WTC11 (cell line): ENCODE results near the gene TNFAIP8L3. TPM values are rescaled to one million over a fixed set of nuclear protein-coding genes. Genes with fewer than 3 reads are reported as not detected.

ENCODE experiments used
- ATAC-seq: fragments of 200-7000 bp; cut with Tn5 transposase; 2 replicates; pipeline ENCODE4 v1.10.0; 2021; ENCODE audit warnings: mild to moderate bottlenecking, moderate library complexity
- CTCF ChIA-PET: fragments of 300-600 bp; sonication (Branson Sonifier 250); formaldehyde crosslinking; loops from one replicate; lab custom pipeline; 2021; ENCODE audit warnings: antibody characterized with exemption; lab: Charles Lee
- POLR2A ChIA-PET: fragments of 350-600 bp; sonication (Branson Sonifier 250); formaldehyde crosslinking; loops from one replicate; lab custom pipeline; 2021; ENCODE audit warnings: antibody characterized with exemption; lab: Charles Lee
- DNase-seq: peaks from one replicate; pipeline ENCODE4 v3.0.0; 2021; ENCODE audit warnings: low spot score
- H3K27ac Mint-ChIP-seq: 2 replicates; pipeline ENCODE4 v1.8.0; 2021; ENCODE audit warnings: mixed read lengths
- H3K27me3 Mint-ChIP-seq: 2 replicates; pipeline ENCODE4 v1.8.0; 2021; ENCODE audit warnings: low read depth, mild to moderate bottlenecking, moderate library complexity, mixed read lengths
- H3K36me3 Mint-ChIP-seq: 2 replicates; pipeline ENCODE4 v1.8.0; 2021; ENCODE audit warnings: mixed read lengths
- H3K4me1 Mint-ChIP-seq: 2 replicates; pipeline ENCODE4 v1.8.0; 2022; ENCODE audit warnings: mixed read lengths
- H3K4me3 Mint-ChIP-seq: 2 replicates; pipeline ENCODE4 v1.8.0; 2021; ENCODE audit warnings: mild to moderate bottlenecking, moderate library complexity, mixed read lengths
- H3K9me3 Mint-ChIP-seq: 2 replicates; pipeline ENCODE4 v1.8.0; 2021; ENCODE audit warnings: mixed read lengths
- ATF1 ChIP-seq: sonication (generic); formaldehyde crosslinking; IDR thresholded peaks from 2 replicates; pipeline ENCODE4 v1.8.1; 2023; ENCODE audit warnings: mild to moderate bottlenecking, moderate library complexity, missing genetic modification reagents
- CDX4 ChIP-seq: fragments of 250-450 bp; sonication (Bioruptor Pico); IDR thresholded peaks from 2 replicates; pipeline ENCODE4 v1.9.0; 2021; ENCODE audit warnings: moderate library complexity, mild to moderate bottlenecking, inconsistent platforms, borderline replicate concordance
- E2F5 ChIP-seq: sonication (generic); formaldehyde crosslinking; IDR thresholded peaks from 2 replicates; pipeline ENCODE4 v1.8.1; 2022; ENCODE audit warnings: mild to moderate bottlenecking, moderate library complexity, missing genetic modification reagents
- EMX1 ChIP-seq: fragments of 250-450 bp; sonication (Bioruptor Pico); IDR thresholded peaks from 2 replicates; pipeline ENCODE4 v1.8.0; 2021; ENCODE audit warnings: mild to moderate bottlenecking
- ETV6 ChIP-seq: sonication (generic); formaldehyde crosslinking; IDR thresholded peaks from 2 replicates; pipeline ENCODE4 v1.8.1; 2022; ENCODE audit warnings: mild to moderate bottlenecking, missing genetic modification reagents
- GRHL2 ChIP-seq: fragments of 250-450 bp; sonication (Bioruptor Pico); IDR thresholded peaks from 2 replicates; pipeline ENCODE4 v1.8.0; 2022; ENCODE audit warnings: mild to moderate bottlenecking, moderate library complexity; ENCODE audit not compliant: insufficient replicate concordance, severe bottlenecking
- JUN ChIP-seq: sonication (generic); formaldehyde crosslinking; IDR thresholded peaks from 2 replicates; pipeline ENCODE4 v1.8.0; 2023; ENCODE audit warnings: mild to moderate bottlenecking, missing genetic modification reagents
- KAT7 ChIP-seq: sonication (generic); formaldehyde crosslinking; IDR thresholded peaks from 2 replicates; pipeline ENCODE4 v1.8.1; 2023; ENCODE audit warnings: missing genetic modification reagents, mild to moderate bottlenecking, borderline replicate concordance
- NFE2L1 ChIP-seq: sonication (generic); formaldehyde crosslinking; IDR thresholded peaks from 2 replicates; pipeline ENCODE4 v1.8.1; 2023; ENCODE audit warnings: missing genetic modification reagents
- NR1H2 ChIP-seq: sonication (generic); formaldehyde crosslinking; IDR thresholded peaks from 2 replicates; pipeline ENCODE4 v1.9.0; 2021; ENCODE audit warnings: mild to moderate bottlenecking, moderate library complexity, missing genetic modification reagents
- PRDM15 ChIP-seq: sonication (generic); formaldehyde crosslinking; IDR thresholded peaks from 2 replicates; pipeline ENCODE4 v1.8.0; 2022; ENCODE audit warnings: missing genetic modification reagents
- SP1 ChIP-seq: sonication (generic); formaldehyde crosslinking; conservative IDR thresholded peaks from 2 replicates; pipeline ENCODE4 v1.8.1; 2022; ENCODE audit warnings: missing genetic modification reagents
- TEAD4 ChIP-seq: sonication (generic); formaldehyde crosslinking; IDR thresholded peaks from 2 replicates; pipeline ENCODE4 v1.8.0; 2022; ENCODE audit warnings: mild to moderate bottlenecking, missing genetic modification reagents
- TP53 ChIP-seq: sonication (generic); formaldehyde crosslinking; IDR thresholded peaks from 2 replicates; pipeline ENCODE4 v1.8.1; 2023; ENCODE audit warnings: mild to moderate bottlenecking, missing genetic modification reagents
- USF2 ChIP-seq: sonication (generic); formaldehyde crosslinking; IDR thresholded peaks from 2 replicates; pipeline ENCODE4 v1.8.1; 2023; ENCODE audit warnings: mild to moderate bottlenecking, missing genetic modification reagents, moderate library complexity
- ZNF219 ChIP-seq: sonication (generic); formaldehyde crosslinking; IDR thresholded peaks from 2 replicates; pipeline ENCODE4 v1.8.0; 2023; ENCODE audit warnings: missing genetic modification reagents, mild to moderate bottlenecking, borderline replicate concordance
- ZNF281 ChIP-seq: sonication (generic); formaldehyde crosslinking; IDR thresholded peaks from 2 replicates; pipeline ENCODE4 v1.8.0; 2023; ENCODE audit warnings: mild to moderate bottlenecking, missing genetic modification reagents
- ZNF425 ChIP-seq: fragments of 250-450 bp; sonication (Bioruptor Pico); conservative IDR thresholded peaks from 2 replicates; pipeline ENCODE4 v1.9.0; 2021; ENCODE audit warnings: mild to moderate bottlenecking
- ZNF512 ChIP-seq: sonication (generic); formaldehyde crosslinking; IDR thresholded peaks from 2 replicates; pipeline ENCODE4 v1.8.1; 2022; ENCODE audit warnings: missing genetic modification reagents, borderline replicate concordance
- total RNA-seq: library from RNA; stranded (reverse); gene quantifications from 3 replicates; pipeline ENCODE4 v1.2.3, GENCODE V29; 2021

Gene TNFAIP8L3
- total RNA-seq, 1 experiment from 2014 or later: 0.39 TPM

GRCh38 chr15:51117270-51117669 is 22.6 kb upstream of the TNFAIP8L3 start (continued):
- TF ChIP-seq ZNF281 (CRISPR knock-in tag): no peak
- TF ChIP-seq ZNF425 (CRISPR knock-in tag): no peak
- TF ChIP-seq CDX4 (CRISPR knock-in tag): no peak
- no peak for TF ChIP-seq ETV6
- no peak for TF ChIP-seq PRDM15

GRCh38 chr15:51114437-51115119 is 19.9 kb upstream of the TNFAIP8L3 start:
- Mint-ChIP-seq H3K4me3 (no peak overlapping the region), H3K36me3 (no peaks in the 10 kb centered on the region), H3K27me3 (no peaks in the 10 kb centered on the region; the same call in 1 of the 2 replicates), H3K9me3 (peaks cover 6% of the 10 kb centered on the region), H3K4me1 (peaks cover 18% of the 10 kb centered on the region), H3K27ac (no peak overlapping the region)
- DNase-seq (no peak), ATAC-seq (no peak)
- POLR2A ChIA-PET: no interaction called here
- TF ChIP-seq NFE2L1 (no peak), ATF1 (CRISPR knock-in tag) (no peak), EMX1 (CRISPR knock-in tag) (no peak)
- CTCF ChIA-PET: interaction anchor here (1.1 to 1.6 kb wide), 2 partner anchors 14 to 18 kb away, joined by 3 read pairs; no protein-coding TSS in a partner anchor

GRCh38 chr15:51112078-51112477 is 17.4 kb upstream of the TNFAIP8L3 start:
- no peaks in the 10 kb centered on the region; the same call in 1 of the 2 replicates for H3K27me3 Mint-ChIP-seq
- DNase-seq (no peak), ATAC-seq (no peak)
- ChIA-PET POLR2A (interaction anchor here (0.6 kb wide), 1 partner anchor 270 kb away, joined by 8 read pairs; no protein-coding TSS in a partner anchor), CTCF (interaction anchor here (0.8 to 3.6 kb wide), 4 partner anchors 13 to 227 kb away, joined by 3 to 13 read pairs (median 4); no protein-coding TSS in a partner anchor)
- no peaks in the 10 kb centered on the region for H3K9me3 Mint-ChIP-seq
- H3K36me3 Mint-ChIP-seq: no peaks in the 10 kb centered on the region
- H3K27ac Mint-ChIP-seq: no peak overlapping the region
- H3K4me1 Mint-ChIP-seq: peaks cover 18% of the 10 kb centered on the region
- H3K4me3 Mint-ChIP-seq: no peak overlapping the region
- TF ChIP-seq ZNF219 (CRISPR knock-in tag) (no peak), ZNF512 (no peak), SP1 (CRISPR knock-in tag) (no peak), JUN (no peak), NR1H2 (CRISPR knock-in tag) (no peak), E2F5 (CRISPR knock-in tag) (no peak), GRHL2 (CRISPR knock-in tag) (no peak), KAT7 (CRISPR knock-in tag) (no peak), TEAD4 (no peak), USF2 (CRISPR knock-in tag) (no peak), TP53 (CRISPR knock-in tag) (no peak)
